Breast epithelium (tissue), 4 donors: ENCODE results near the gene CLN3. TPM values are rescaled to one million over a fixed set of nuclear protein-coding genes. Genes with fewer than 3 reads are reported as not detected.

Experiments
- DNase-seq, 2 donors: peaks; one replicate each; pipeline ENCODE4 v3.0.0-alpha.2; 2019; ENCODE audit warnings: low spot score in 2 of 2
- H3K27ac ChIP-seq, 2 donors: fragments of 200-600 bp; sonication (generic) in 1 of 2; one replicate each; pipeline ENCODE4 v1.5.1; 2016 to 2019; ENCODE audit warnings: mild to moderate bottlenecking in 1 of 2
- H3K27me3 ChIP-seq, 2 donors: fragments of 200-600 bp; sonication (generic) in 1 of 2; one replicate each; pipeline versions ENCODE4 v1.5.1 to v1.6.0; 2017 to 2019; ENCODE audit warnings: control low read depth in 1 of 2, mild to moderate bottlenecking in 1 of 2
- H3K36me3 ChIP-seq: fragments of 200-600 bp; one replicate; pipeline ENCODE4 v1.5.1; 2019
- H3K4me1 ChIP-seq, 2 donors: fragments of 200-600 bp; sonication (generic); one replicate each; pipeline ENCODE4 v1.5.1; 2016 to 2019; ENCODE audit warnings: control low read depth in 1 of 2
- H3K4me3 ChIP-seq, 3 donors: fragments of 200-600 bp; sonication (generic); 1 replicate in 2 of 3; 2 replicates in 1 of 3; pipeline ENCODE4 v1.5.1; 2016 to 2019; ENCODE audit warnings: mild to moderate bottlenecking in 3 of 3, moderate library complexity in 2 of 3
- H3K9me3 ChIP-seq, 2 donors: fragments of 200-600 bp; sonication (generic) in 1 of 2; one replicate each; pipeline ENCODE4 v1.5.1; 2016 to 2019; ENCODE audit warnings: control low read depth in 1 of 2
- POLR2A ChIP-seq: fragments of 450-650 bp; IDR thresholded peaks from one replicate; pipeline ENCODE4 v1.6.1; 2016; ENCODE audit warnings: antibody characterized with exemption, mild to moderate bottlenecking, moderate library complexity
- POLR2AphosphoS5 ChIP-seq, 3 donors: sonication (generic); formaldehyde crosslinking; IDR thresholded peaks; one replicate each; pipeline ENCODE4 v1.6.1; 2017; ENCODE audit warnings: antibody characterized with exemption in 3 of 3
- intact Hi-C: fragments of 100-400 bp; cut with DNase I; formaldehyde crosslinking; loops from one replicate; pipeline ENCODE4 v1.15.1; 2023; ENCODE audit warnings: low total_unique reads
- total RNA-seq, 3 donors: library from RNA; depleted of rRNA; stranded (reverse); fragments of >200 nt; gene quantifications; one replicate each; pipeline ENCODE4 v1.1.0, GENCODE V29; 2016
- TF ChIP-seq, protein P1 (sequence below), 3 donors: fragments of 450-650 bp; IDR thresholded peaks; one replicate each; pipeline ENCODE4 v1.5.1; 2016 to 2017; ENCODE audit warnings: antibody characterized with exemption in 3 of 3, mild to moderate bottlenecking in 3 of 3, moderate library complexity in 3 of 3

CLN3 gene
- 10 to 100 TPM; 25.1 to 39.1 (median 38.7) TPM for total RNA-seq

DNA sequence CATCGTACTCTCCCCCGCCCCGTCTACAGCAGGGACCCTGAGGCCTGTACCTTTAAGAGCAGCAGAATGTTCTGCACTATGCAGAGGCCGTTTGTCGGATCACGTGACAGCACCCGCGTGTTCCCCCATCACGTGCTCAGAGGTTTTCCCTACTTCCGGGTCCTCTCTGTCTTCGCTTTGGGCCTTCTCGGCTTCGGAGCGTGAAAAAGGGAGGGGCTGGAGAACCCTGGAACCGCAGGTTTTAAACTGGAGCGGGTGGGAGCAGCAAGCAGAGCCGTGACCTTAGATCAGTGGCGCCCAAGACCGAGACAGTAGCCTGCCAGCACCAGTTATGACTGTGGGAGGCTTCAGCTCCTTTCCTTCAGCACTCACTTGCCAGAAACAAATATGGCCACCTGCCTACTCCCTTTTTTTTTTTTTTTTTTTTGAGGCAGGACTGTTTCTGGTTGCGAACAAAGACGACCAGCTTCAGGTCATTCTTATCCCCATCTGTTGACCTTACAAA is at the start of gene CLN3:
TSS of gene CLN3 (minus strand) at position 105 of the 505 bp plus-strand sequence. CDS start 315 bp downstream, outside the sequence.
- intact Hi-C loops = loop anchor here (10.0 kb wide), 1 partner anchor 53 kb away; no protein-coding TSS in a partner anchor
- peak; percentile 86 to 94 (median 86) for TF ChIP-seq POLR2AphosphoS5 (IDR thresholded peaks at IDR 0.05)
- TF ChIP-seq, protein P1, sequence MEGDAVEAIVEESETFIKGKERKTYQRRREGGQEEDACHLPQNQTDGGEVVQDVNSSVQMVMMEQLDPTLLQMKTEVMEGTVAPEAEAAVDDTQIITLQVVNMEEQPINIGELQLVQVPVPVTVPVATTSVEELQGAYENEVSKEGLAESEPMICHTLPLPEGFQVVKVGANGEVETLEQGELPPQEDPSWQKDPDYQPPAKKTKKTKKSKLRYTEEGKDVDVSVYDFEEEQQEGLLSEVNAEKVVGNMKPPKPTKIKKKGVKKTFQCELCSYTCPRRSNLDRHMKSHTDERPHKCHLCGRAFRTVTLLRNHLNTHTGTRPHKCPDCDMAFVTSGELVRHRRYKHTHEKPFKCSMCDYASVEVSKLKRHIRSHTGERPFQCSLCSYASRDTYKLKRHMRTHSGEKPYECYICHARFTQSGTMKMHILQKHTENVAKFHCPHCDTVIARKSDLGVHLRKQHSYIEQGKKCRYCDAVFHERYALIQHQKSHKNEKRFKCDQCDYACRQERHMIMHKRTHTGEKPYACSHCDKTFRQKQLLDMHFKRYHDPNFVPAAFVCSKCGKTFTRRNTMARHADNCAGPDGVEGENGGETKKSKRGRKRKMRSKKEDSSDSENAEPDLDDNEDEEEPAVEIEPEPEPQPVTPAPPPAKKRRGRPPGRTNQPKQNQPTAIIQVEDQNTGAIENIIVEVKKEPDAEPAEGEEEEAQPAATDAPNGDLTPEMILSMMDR (IDR thresholded peaks at IDR 0.05) = peak in 1 of 3 donors; percentile 37
- TF ChIP-seq POLR2A = no peak
- Histone ChIP-seq H3K27ac (peak within 1 kb of the TSS; percentile 95 to 98), H3K4me1 (no peaks in the 10 kb centered on the region), H3K9me3 (no peaks in the 10 kb centered on the region), H3K36me3 (no peaks in the 10 kb centered on the region), H3K4me3 (peak within 1 kb of the TSS; percentile 90 to 97 (median 97)), H3K27me3 (no peaks in the 10 kb centered on the region)
- DNase-seq = peak; percentile 91 to 92

DNA sequence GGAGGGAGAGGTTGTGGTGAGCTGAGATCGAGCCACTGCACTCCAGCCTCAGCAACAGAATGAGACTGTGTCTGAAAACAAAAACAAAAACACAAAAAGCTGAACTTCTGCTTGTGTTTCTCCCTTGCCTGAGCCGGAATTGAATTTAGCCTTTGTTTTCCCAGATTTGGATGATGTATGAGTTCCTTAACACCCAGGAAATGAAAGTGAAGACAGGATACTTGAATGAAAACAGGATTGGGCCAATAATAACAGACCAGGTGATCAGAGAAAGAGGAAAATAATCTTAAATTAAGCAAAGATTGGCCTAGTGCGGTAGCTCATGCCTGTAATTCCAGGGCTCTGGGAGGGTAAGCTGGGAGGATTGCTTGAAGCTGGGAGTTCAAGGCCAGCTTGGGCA is 48.5 kb upstream of the CLN3 start:
- Histone ChIP-seq H3K4me1 (peaks cover 0 to 5% of the 10 kb centered on the region in 2 donors), H3K27me3 (no peaks in the 10 kb centered on the region), H3K9me3 (no peaks in the 10 kb centered on the region), H3K4me3 (no peak overlapping the region), H3K36me3 (no peaks in the 10 kb centered on the region), H3K27ac (peak overlapping the region; percentile 99)
- DNase-seq = no peak
- TF ChIP-seq, protein P1 (IDR thresholded peaks at IDR 0.05) = no peak
- TF ChIP-seq POLR2A (no peak), POLR2AphosphoS5 (IDR thresholded peaks at IDR 0.05) (no peak)
- intact Hi-C loops = loop anchor here (10.0 kb wide), 1 partner anchor 46 kb away; the partner anchor contains the start of genes APOBR and CLN3

DNA sequence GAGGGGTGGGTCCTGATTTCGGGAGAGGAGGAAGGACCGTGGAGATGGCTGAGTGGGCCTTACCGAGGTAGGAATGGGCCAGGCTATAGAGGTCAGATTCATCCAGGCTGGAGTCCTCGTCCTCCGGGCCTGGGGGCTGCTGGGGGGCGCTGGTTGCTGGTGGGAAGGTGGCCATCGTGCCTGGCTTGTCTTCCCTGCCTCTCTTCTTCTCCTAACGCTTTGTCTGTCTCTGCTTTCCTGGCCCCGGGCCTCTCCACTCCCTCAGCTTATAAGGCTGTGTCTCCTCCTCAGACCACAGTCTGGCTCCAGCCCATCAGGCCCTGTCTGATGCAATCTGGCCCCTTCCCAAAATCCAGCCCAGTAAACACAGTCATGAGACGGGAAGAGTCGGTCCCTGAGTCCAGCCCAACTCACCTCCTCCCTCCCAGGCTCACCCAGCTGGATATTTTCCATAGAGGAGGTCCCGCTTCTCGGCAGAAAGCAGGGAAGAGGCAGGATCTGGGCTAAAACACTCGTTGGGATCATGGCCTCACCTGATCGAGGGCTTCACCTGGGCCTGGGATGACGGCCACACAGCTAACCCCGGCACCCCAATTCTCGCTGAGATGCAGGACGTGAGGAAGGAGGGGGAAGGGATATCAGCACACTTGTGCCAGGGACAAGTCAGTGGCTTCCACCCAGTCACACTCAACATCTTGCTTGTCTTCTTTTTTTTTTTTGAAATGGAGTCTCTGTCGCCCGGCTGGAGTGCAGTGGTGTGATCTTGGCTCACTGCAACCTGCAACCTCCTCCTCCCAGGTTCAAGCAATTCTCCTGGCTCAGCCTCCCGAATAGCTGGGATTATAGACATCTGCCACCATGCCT is 47.1 kb upstream of the CLN3 start, which contains the start of gene NUPR1:
TSS of gene NUPR1 (minus strand) at position 242 of the 864 bp plus-strand sequence. CDS start at position 175, 67 bp downstream.
- H3K9me3 ChIP-seq = no peaks in the 10 kb centered on the region
- H3K4me3 ChIP-seq = peak within 1 kb of the TSS; percentile 56 to 86 (median 69)
- peak within 1 kb of the TSS; percentile 99 for H3K27ac ChIP-seq
- no peaks in the 10 kb centered on the region for H3K36me3 ChIP-seq
- intact Hi-C loops = no loop called here
- DNase-seq = peak; percentile 98 to 99
- TF ChIP-seq, protein P1 (IDR thresholded peaks at IDR 0.05) = no peak
- peak; percentile 97 to 99 (median 98) for TF ChIP-seq POLR2AphosphoS5 (IDR thresholded peaks at IDR 0.05)
- peak; percentile 94 for TF ChIP-seq POLR2A
- peaks cover 0 to 8% of the 10 kb centered on the region in 2 donors for H3K4me1 ChIP-seq
- no peaks in the 10 kb centered on the region for H3K27me3 ChIP-seq

DNA sequence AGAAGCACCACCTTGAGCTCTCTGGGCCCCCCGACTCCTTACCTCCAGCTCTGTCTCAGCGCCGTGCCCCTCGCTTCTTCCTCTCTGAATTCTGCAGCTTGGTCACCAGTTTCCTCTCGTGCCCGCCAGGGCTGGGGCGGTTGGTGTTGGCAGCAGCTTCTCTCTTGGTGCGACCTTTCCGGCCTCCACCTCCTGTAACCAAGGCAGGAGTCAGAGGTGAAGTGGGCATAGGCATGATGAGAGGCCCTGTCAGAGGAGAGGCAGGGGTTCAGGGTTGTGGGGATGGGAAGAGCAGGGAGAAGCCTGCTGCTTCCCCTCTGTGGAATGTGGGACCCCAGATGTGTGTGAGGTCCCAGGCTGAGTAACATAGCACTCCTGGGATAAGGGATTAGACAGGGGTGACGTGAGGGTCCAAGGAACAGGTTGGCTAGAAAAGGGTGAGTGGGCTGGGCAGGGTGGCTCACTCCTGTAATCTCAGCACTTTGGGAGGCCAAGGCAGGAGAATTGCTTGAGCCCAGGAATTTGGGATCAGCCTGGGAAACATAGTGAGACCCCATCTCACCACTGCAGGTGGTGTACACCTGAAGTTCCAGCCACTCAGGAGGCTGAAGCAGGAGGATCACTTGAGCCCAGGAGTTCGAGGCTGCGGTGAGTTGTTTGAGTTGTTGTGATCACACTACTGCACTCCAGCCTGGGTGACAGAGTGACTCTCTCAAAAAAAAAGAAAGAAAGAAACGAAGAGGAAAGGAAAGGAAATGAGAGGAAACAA is 46.3 kb upstream of the CLN3 start:
- TF ChIP-seq POLR2A = no peak
- TF ChIP-seq, protein P1 (IDR thresholded peaks at IDR 0.05) = no peak
- peak in 2 of 3 donors; percentile 12 to 19 for TF ChIP-seq POLR2AphosphoS5 (IDR thresholded peaks at IDR 0.05)
- H3K27me3 ChIP-seq = no peaks in the 10 kb centered on the region
- intact Hi-C loops = no loop called here
- peak overlapping the region; percentile 99 for H3K27ac ChIP-seq
- H3K4me3 ChIP-seq = peak overlapping the region; percentile 56 to 86 (median 69)
- no peaks in the 10 kb centered on the region for H3K9me3 ChIP-seq
- peaks cover 0 to 10% of the 10 kb centered on the region in 2 donors for H3K4me1 ChIP-seq
- peak in 1 of 2 donors; percentile 62 for DNase-seq
- H3K36me3 ChIP-seq = no peaks in the 10 kb centered on the region
